PC-3 (cell line): ENCODE measurements around the gene OR2V1. TPM values are rescaled to one million over a fixed set of nuclear protein-coding genes. Genes with fewer than 3 reads are reported as not detected.

Source experiments
- ATAC-seq: fragments of 200-7000 bp; cut with Tn5 transposase; 2 replicates; pipeline ENCODE4 v1.9.1; 2020; ENCODE audit warnings: mild to moderate bottlenecking, moderate library complexity
- BruUV-seq: library from RNA; stranded (reverse); fragments of 400-500 nt; replicated peaks from 2 replicates; lab custom pipeline; 2021; lab: Mats Ljungman, UMichigan
- CTCF ChIA-PET: fragments of 300-600 bp; sonication (Branson Sonifier 250); formaldehyde crosslinking; loops from one replicate; lab custom pipeline; 2022; ENCODE audit warnings: antibody characterized with exemption; lab: Charles Lee
- POLR2A ChIA-PET: fragments of 300-600 bp; sonication (Branson Sonifier 250); formaldehyde crosslinking; loops from one replicate; lab custom pipeline; 2022; ENCODE audit warnings: antibody characterized with exemption; ENCODE audit not compliant: unreplicated experiment; lab: Charles Lee
- DNase-seq: peaks from one replicate; pipeline ENCODE4 v3.0.0-alpha.2; 2015
- H2AFZ ChIP-seq: fragments of 300-600 bp; sonication (generic); 2 replicates; pipeline ENCODE4 v1.6.0; 2016; ENCODE audit warnings: antibody characterized with exemption, low read length
- H3F3A ChIP-seq: fragments of 300-600 bp; sonication (generic); one replicate; pipeline ENCODE4 v1.6.0; 2017; ENCODE audit warnings: antibody characterized with exemption, low read length, control low read depth, mild to moderate bottlenecking; ENCODE audit not compliant: unreplicated experiment
- H3K27ac ChIP-seq: fragments of 300-600 bp; sonication (generic); 2 replicates; pipeline ENCODE4 v1.5.1; 2016; ENCODE audit warnings: mild to moderate bottlenecking, low read length
- H3K27me3 ChIP-seq: fragments of 300-600 bp; sonication (generic); 2 replicates; pipeline ENCODE4 v1.6.1; 2016; ENCODE audit warnings: low read length, mixed read lengths
- H3K36me3 ChIP-seq: fragments of 300-600 bp; sonication (generic); 2 replicates; pipeline ENCODE4 v1.6.1; 2016; ENCODE audit warnings: low read depth, mixed run types, low read length, mixed read lengths
- H3K4me1 ChIP-seq: fragments of 300-600 bp; sonication (generic); 2 replicates; pipeline ENCODE4 v1.5.1; 2016; ENCODE audit warnings: low read length; ENCODE audit not compliant: insufficient read depth
- H3K4me2 ChIP-seq: fragments of 300-600 bp; sonication (generic); 2 replicates; pipeline ENCODE4 v1.6.0; 2016; ENCODE audit warnings: low read length
- H3K4me3 ChIP-seq: fragments of 300-600 bp; sonication (generic); 2 replicates; pipeline ENCODE4 v1.5.1; 2016; ENCODE audit warnings: mild to moderate bottlenecking, low read length, mixed read lengths
- H3K79me2 ChIP-seq: fragments of 300-600 bp; sonication (generic); 2 replicates; pipeline ENCODE4 v1.6.1; 2017; ENCODE audit warnings: low read length, mixed read lengths
- H3K9ac ChIP-seq: fragments of 300-600 bp; sonication (generic); 2 replicates; pipeline ENCODE4 v1.6.0; 2016; ENCODE audit warnings: mild to moderate bottlenecking, low read length
- H3K9me2 ChIP-seq: fragments of 300-600 bp; sonication (generic); replicated peaks from 2 replicates; pipeline ENCODE4 v1.6.1; 2016; ENCODE audit warnings: mixed run types, low read length, mixed read lengths
- H3K9me3 ChIP-seq: fragments of 300-600 bp; sonication (generic); 2 replicates; pipeline ENCODE4 v1.6.1; 2016; ENCODE audit warnings: low read length, mixed read lengths
- H4K20me1 ChIP-seq: fragments of 300-600 bp; sonication (generic); 2 replicates; pipeline ENCODE4 v1.6.1; 2016; ENCODE audit warnings: low read length, mixed read lengths
- EZH2 ChIP-seq: fragments of 300-600 bp; sonication (generic); IDR thresholded peaks from one replicate; pipeline ENCODE4 v1.6.1; 2017; ENCODE audit warnings: antibody characterized with exemption, mild to moderate bottlenecking, low read length; ENCODE audit not compliant: unreplicated experiment
- EZH2phosphoT487 ChIP-seq: fragments of 300-600 bp; sonication (generic); IDR thresholded peaks from 2 replicates; pipeline ENCODE4 v1.6.1; 2018; ENCODE audit warnings: mild to moderate bottlenecking, antibody characterized with exemption, low read length, borderline replicate concordance
- intact Hi-C: fragments of 100-400 bp; cut with micrococcal nuclease; formaldehyde crosslinking; loops from 2 replicates; pipeline ENCODE4 v1.9.0; 2023
- total RNA-seq: library from RNA; depleted of rRNA; stranded (reverse); fragments of >200 nt; gene quantifications from 2 replicates; pipeline ENCODE4 v1.2.3, GENCODE V29; 2014
- TF ChIP-seq, protein P1 (sequence below): fragments of 300-600 bp; sonication (generic); conservative IDR thresholded peaks from 2 replicates; pipeline ENCODE4 v1.5.1; 2017; ENCODE audit warnings: antibody characterized with exemption, low read depth, mild to moderate bottlenecking, low read length

Gene OR2V1
- total RNA-seq, 1 experiment from 2014 or later: not detected

DNA sequence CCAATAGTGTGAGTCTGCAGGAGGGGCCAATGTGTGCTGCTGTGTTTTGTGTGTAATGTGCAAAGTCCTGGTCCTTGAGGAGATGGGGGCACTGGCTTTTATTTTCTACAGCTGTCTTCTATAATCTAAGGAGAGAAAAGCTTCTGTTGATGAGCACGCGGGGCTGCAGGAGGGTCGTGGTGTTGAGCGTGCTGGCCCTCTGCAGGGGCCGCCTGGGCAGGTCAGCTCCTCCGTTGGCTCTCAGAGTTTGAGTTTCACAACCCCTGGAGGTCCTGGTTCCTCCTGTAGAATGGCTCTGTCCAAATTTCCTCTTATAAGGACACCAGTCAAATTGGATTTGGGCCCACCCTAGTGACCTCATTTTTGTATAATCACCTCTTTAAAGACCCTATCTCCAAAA is 12.6 kb downstream of the OR2V1 start:
- no peak overlapping the region for H2AFZ ChIP-seq
- H3K9ac ChIP-seq: no peak overlapping the region
- no peak overlapping the region for H3K4me3 ChIP-seq
- peaks cover 49% of the 10 kb centered on the region for H3K4me1 ChIP-seq
- no TSS peak for BruUV-seq
- no peak overlapping the region for H3K4me2 ChIP-seq
- H3K27ac ChIP-seq: no peak overlapping the region
- no peaks in the 10 kb centered on the region for H3K9me3 ChIP-seq
- CTCF ChIA-PET: no interaction called here
- H3K27me3 ChIP-seq: no peaks in the 10 kb centered on the region
- H4K20me1 ChIP-seq: no peaks in the 10 kb centered on the region
- intact Hi-C loops: no loop called here
- no peak for TF ChIP-seq EZH2phosphoT487
- no peak for TF ChIP-seq EZH2
- TF ChIP-seq, protein P1, sequence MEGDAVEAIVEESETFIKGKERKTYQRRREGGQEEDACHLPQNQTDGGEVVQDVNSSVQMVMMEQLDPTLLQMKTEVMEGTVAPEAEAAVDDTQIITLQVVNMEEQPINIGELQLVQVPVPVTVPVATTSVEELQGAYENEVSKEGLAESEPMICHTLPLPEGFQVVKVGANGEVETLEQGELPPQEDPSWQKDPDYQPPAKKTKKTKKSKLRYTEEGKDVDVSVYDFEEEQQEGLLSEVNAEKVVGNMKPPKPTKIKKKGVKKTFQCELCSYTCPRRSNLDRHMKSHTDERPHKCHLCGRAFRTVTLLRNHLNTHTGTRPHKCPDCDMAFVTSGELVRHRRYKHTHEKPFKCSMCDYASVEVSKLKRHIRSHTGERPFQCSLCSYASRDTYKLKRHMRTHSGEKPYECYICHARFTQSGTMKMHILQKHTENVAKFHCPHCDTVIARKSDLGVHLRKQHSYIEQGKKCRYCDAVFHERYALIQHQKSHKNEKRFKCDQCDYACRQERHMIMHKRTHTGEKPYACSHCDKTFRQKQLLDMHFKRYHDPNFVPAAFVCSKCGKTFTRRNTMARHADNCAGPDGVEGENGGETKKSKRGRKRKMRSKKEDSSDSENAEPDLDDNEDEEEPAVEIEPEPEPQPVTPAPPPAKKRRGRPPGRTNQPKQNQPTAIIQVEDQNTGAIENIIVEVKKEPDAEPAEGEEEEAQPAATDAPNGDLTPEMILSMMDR: no peak
- no peaks in the 10 kb centered on the region for H3K36me3 ChIP-seq
- POLR2A ChIA-PET: no interaction called here
- DNase-seq (no peak), ATAC-seq (no peak)
- peaks cover 6% of the 10 kb centered on the region for H3F3A ChIP-seq
- H3K9me2 ChIP-seq: no peaks in the 10 kb centered on the region
- H3K79me2 ChIP-seq: no peaks in the 10 kb centered on the region

DNA sequence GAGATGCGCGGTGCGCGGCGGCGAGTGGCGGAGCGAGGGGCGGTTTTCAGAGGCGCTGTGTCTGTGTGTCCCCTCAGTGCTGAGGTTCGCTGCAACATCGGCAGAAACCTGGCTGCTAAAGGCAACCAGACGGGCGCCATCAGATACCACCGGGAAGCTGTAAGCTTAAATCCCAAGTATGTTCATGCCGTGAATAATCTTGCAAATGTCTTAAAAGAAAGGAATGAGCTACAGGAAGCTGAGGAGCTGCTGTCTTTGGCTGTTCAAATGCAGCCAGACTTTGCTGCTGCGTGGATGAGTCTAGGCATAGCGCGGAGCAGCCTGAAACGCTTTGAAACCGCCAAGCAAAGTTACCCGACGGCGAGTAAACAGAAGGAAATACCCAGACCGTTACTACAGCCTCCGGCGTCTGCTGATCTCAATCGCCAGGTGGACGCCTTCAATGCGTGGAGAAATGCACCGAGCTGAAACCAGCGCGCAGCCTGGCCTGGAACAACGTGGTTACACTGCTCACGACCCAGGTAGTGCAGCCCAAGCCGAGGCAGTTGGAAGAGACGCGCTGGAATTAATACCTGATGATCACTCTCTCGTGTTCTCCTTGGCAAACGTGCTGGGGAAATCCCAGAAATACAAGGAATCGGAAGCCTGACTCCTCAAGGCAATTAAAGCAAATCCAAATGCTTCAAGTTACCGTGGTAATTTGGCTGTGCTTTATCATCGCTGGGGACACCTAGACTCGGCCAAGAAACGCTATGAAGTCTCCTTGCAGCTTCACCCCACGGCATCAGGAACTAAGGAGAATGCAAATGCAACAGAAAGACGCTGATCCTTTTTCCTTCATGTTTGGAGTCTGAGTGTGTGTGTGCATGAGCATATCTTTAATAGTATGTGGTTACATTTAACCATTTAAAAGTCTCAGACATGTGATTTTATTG is 15.9 kb downstream of the OR2V1 start:
- Histone ChIP-seq H3K9me2 (no peaks in the 10 kb centered on the region), H3K9ac (peak overlapping the region; percentile 28), H3K27ac (peak overlapping the region; percentile 45), H3K36me3 (no peaks in the 10 kb centered on the region), H3F3A (peaks cover 4% of the 10 kb centered on the region), H3K4me3 (peak overlapping the region; percentile 61), H3K79me2 (no peaks in the 10 kb centered on the region), H3K9me3 (no peaks in the 10 kb centered on the region), H2AFZ (peak overlapping the region; percentile 76), H4K20me1 (no peaks in the 10 kb centered on the region), H3K4me1 (peaks cover 32% of the 10 kb centered on the region), H3K27me3 (no peaks in the 10 kb centered on the region), H3K4me2 (peak overlapping the region; percentile 90)
- BruUV-seq: no TSS peak
- DNase-seq (peak; percentile 82), ATAC-seq (peak; percentile 86)
- TF ChIP-seq, protein P1: no peak
- TF ChIP-seq EZH2phosphoT487 (no peak), EZH2 (no peak)
- ChIA-PET POLR2A (no interaction called here), CTCF (interaction anchor here (0.6 kb wide), 2 partner anchors 24 to 42 kb away, joined by 3 to 5 read pairs; no protein-coding TSS in a partner anchor)
- intact Hi-C loops: no loop called here
